ENCODE results near the gene DYNC2H1.

Gene DYNC2H1

GRCh38 chr11:103147627-103148026 lies 38.4 kb downstream of the DYNC2H1 start:
- no peak for DNase-seq

DNA sequence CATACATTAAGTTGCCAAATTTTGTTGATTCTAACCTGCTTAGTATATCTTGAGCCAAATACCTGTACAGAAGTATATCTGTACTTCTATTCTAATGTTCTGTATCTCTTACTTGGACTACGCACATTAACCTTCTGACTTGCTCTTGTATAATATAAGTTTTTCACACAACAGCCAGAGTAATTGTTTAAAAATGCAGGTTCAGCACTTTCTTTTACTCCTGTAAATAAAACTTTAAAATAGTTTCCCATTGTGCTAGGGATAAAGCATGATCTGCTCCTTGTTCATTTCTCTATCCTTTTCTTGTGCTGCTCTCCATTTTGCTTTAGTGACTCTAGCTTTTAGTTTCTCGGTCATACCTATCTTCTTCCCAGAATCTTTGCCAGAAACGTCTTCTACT lies 48.3 kb downstream of the DYNC2H1 start:
- DNase-seq = no peak

DNA sequence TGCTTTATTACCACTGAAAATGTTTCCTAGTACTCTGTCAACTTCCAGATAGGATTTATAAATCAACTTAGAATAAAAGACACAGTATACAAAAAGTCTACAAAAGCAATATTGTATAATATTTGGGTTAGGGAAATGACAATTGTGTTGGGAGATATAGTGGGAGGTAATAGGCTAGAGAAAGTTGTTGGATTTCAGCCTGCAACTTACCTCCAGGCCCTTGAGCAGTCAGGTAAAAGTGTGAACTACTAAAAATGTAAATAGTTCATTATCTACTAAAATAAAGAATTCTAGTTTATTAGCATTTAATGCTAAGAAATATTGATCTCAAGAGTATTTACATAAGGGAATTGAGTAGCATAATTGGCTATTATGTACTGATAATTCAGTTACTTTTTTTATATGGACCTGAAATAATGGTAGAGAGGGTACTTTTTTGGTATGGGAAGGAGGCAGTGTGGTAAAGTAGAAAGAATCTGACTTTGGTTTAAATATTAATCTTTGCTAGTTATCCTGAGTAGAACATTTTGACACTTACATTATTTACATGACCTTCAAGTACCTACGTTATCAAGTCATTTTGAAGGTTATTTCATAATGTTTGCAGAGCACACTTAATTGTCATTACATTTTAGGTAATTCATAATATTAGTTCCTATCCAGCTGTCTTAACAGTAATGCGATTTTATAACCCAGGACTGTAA lies 55.0 kb downstream of the DYNC2H1 start:
- no peak for DNase-seq

DNA sequence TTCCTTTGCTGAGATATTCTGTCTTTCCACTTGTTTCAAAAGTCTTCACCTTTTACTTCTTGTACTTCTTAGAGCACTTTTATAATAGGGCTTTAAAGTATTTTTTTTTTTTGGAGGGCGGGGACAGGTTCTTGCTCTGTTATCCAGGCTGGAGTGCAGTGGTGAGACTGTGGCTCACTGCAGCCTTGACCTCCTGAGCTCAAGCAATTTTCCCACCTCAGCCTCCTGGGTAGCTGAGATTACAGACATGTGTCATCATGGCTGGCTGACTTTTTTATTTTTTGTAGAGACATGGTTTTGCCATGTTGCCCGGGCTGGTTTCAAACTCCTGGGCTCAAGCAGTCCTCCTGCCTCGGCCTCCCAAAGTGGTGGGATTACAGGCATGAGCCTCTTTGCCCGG lies 57.9 kb downstream of the DYNC2H1 start:
- no peak for DNase-seq

- DNase-seq = no peak
These were observed 61.6 kb downstream of the DYNC2H1 start for GRCh38 chr11:103170865-103171264.

DNA sequence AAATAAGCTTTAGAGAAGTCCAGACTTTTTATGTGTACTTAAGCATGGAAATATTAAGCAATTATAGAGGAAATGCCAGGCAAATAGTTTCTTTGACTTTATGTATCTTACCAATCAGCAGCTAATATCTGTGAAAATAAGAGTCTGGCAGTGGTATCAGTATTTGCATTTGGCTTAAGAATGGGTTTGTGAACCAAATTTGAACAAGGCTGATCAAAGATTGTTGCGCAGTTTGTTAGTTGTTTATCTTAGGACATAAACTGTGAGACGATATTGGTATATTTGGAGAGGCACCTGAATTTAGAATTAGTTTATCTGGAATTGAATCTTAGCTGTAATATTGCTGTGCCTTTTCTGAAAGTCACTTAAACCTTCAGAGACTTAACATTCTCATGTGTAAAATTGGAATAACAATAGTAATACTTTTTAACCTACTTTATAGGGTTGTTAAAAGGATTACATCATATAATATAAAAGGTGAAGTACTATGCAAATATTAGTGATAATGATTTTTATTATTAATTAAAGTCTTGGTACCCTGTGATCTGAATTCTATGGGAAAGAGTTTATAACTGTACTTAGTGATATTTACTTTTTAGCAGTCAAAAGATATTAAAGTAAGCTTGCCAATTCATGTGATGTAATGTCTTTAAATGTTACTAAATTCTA lies 66.4 kb downstream of the DYNC2H1 start:
- no peak for DNase-seq

- no peak for DNase-seq
These were observed 74.9 kb downstream of the DYNC2H1 start for GRCh38 chr11:103183981-103184611.

GRCh38 chr11:103202048-103202651 lies 92.9 kb downstream of the DYNC2H1 start:
- no peak for DNase-seq

DNA sequence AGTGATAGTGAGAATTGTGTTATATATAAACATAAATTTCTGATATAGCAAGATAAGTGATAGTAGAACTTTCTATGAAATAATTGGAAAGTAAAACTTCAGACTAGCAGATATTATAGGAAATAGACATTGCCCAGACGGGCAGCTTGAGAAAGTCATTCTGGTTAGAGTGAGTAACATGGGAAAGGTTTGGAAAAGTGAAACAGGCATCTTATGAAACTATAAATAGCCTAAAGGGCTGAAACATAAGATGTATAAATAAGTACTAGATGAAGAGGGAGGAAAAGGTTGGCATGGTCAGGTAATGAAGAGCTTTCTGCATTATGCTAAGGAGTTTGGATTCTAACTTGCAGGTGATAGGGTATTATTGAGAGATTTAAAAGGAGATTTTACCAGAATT lies 101.3 kb downstream of the DYNC2H1 start:
- no peak for DNase-seq

DNA sequence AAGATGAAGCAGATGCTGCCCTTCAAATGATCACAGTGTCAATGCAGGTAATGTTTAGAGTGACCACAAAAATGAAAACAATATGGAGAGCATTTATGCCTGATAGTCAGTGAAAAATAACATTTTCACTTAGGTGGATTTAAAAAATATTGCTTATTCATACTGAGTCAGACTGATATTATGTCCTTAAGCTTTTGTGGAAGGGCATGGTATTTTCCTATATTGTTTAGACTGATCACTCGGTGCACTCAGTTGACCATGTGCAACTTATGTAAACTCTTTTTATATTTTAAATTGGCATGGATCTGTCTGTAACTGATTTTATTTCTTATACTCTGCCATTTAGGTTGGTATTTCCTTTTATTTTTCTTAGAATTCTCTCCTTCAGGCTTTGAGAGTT lies 106.6 kb downstream of the DYNC2H1 start:
- DNase-seq = no peak

DNA sequence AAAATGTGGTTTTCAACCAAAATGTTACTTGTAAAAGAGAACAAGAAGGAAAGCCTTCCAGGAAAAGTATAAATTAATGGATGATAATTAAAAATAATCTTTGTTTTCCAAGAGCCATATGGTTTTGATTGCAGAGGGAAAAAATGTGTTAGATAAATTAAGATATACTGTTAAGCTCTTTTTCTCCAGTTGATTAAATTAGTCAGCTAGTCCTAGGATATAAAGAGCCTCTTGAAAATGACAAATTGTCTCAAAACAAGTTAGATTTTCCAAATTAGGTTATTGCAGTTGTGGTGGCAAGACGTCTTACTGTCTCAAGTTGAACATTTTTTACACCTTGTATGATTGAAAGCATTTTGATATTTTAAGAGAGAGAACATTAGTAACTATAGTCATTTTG lies 110.9 kb downstream of the DYNC2H1 start:
- no peak for DNase-seq

DNA sequence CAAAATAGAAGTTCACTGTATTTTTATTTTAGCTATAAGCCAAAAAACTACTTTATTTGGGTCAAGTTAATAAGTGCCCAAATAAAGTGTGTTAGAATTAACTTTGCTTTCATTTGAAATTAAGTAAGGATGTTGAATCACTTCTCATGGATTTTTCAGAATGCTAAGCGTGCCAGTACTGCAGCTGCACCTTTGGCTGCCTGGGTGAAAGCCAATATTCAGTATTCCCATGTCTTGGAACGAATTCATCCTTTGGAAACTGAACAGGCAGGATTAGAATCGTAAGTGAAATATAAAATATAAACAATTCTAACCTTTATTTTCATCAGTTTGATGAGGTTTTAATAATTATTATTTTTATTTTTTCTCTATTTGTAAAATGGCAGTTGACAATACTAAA lies 113.6 kb downstream of the DYNC2H1 start:
- no peak for DNase-seq

- no peak for DNase-seq
These were observed 119.6 kb downstream of the DYNC2H1 start for GRCh38 chr11:103228807-103229206.

GRCh38 chr11:103234974-103235373 lies 125.7 kb downstream of the DYNC2H1 start:
- no peak for DNase-seq

- DNase-seq = no peak
These were observed 132.3 kb downstream of the DYNC2H1 start for GRCh38 chr11:103241574-103241973.

DNA sequence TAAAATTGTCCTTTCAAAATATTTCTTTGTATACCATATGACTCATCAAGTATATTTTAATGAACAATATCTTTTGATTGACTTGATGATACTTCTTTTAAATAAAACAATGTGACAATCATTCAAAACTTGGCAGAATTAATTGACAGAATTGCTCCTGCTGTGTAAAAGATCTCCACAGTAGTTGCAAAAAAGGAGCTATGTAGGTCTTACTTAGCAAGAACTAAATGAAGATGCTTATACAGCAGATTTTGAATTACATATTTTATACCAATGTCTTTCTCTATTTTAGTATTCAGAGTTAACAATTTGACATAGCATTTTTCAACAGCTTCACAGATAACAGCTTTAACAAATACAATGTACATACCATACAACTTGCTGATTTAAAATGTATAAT lies 144.9 kb downstream of the DYNC2H1 start:
- no peak for DNase-seq

DNA sequence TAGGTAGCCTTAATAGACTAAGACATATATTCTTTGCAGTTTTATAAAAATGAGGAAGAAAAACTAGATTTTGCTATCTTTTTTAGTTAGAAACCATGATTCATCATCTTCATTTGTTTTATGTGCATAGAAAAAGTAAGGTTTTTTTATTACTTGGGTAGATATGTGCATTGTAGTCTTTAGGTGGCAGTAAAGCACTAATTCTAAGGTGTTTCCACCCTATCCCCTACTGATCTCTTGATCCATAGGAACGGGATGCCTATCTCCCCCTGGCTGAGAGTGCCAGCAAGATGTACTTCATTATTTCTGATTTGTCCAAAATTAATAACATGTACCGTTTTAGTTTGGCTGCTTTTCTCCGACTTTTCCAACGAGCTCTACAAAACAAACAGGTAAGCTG lies 148.1 kb downstream of the DYNC2H1 start:
- DNase-seq = no peak

DNA sequence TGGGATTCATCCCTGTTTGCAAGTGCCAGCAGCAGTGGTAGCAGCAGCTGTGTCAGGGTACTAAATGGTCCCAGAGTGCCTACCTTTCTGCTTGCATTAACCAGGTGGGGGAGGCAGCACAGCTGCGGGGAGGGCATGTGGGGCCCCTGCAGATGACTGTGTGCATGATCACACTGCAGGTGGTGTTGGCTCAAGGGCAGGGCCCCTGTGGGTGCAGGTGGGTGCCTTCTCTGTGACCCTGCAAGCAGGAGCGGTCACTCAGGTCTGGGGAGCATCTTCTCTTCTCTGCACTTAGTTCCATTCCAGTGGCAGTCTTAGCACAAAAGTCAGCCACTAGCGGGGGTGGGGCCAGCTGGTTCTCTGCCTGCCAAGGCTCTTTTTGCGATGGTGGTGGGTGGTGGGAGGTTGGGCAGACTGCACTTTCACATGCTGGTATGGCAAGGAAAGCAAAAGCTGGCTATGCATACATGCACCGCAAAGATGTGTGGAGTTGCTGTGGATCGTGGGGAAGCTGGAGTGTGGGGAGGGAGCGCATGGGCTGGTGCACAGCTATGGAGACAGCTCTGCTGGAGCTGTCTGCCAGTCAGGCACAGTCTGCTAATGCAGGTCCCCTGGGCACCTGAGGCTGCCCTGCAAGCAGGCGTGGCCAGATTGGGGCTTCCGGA lies 157.1 kb downstream of the DYNC2H1 start:
- no peak for DNase-seq

DNA sequence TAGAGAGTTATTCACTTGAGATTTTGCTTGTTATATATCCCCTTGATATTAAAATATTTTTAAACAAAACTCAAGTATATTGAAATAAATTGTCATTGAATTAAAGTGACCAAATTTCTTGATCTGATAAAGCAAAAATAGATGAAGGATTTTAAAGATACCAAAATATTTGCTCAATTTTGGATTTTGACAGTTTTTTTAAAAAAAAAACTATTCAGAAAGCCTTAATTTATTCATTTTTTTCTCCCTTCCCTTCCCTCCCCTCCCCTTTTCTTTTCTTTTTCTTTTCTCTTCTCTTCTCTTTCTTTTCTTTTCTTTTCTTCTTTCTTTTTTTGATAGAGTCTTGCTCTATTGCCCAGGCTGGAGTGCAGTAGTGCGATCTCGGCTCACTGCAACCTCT lies 163.7 kb downstream of the DYNC2H1 start:
- no peak for DNase-seq

DNA sequence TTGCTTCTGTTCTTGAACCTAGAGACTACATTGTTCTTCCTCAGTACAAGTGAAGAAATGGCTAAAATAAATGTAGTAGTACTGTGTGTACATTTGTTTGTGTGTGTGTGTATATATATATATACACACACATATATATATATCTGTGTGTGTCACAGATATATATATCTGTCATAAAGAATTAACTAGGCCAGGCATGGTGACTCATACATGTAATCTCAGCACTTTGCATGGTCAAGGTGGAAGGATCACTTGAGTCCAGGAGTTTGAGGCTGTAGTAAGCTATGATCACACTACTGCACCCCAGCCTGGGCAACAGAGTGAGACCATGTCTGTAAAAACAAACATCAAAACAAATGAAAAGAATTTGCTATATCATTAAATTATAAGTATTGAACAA lies 164.8 kb downstream of the DYNC2H1 start:
- no peak for DNase-seq

DNA sequence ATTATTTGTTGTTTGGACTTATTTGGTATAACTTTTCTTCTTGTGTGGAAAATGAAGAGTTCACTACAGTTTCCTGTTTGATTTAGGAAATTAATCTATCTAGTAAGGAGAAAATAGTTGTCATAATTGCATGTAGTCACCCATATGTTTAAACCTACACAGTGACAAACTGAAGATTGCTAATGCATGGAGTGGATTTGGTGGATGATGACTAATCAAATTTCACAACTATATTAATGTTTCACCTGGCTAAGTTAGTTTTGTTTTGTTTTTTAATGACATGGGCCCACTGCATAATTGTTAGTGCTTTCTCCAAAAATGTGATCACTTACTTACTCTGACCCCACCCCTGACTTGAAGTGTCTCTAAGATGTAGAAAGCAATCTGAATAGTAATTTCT lies 170.6 kb downstream of the DYNC2H1 start:
- DNase-seq = no peak

- DNase-seq = no peak
These were observed 172.1 kb downstream of the DYNC2H1 start for GRCh38 chr11:103281301-103281700.

- DNase-seq = no peak
These were observed 175.0 kb downstream of the DYNC2H1 start for GRCh38 chr11:103284260-103284659.
